C4-2B (cell line): ENCODE results near the gene SLC12A1.

Source experiments
- H3K27ac ChIP-seq: fragments of 450-650 bp; 2 replicates; pipeline ENCODE4 v1.5.1; 2017
- ZFX ChIP-seq: fragments of 450-650 bp; IDR thresholded peaks from 2 replicates; pipeline ENCODE4 v1.6.1; 2017
- TF ChIP-seq, protein P1 (sequence below): fragments of 450-650 bp; conservative IDR thresholded peaks from 2 replicates; pipeline ENCODE4 v1.5.1; 2017; ENCODE audit warnings: mild to moderate bottlenecking

The SLC12A1 gene

DNA sequence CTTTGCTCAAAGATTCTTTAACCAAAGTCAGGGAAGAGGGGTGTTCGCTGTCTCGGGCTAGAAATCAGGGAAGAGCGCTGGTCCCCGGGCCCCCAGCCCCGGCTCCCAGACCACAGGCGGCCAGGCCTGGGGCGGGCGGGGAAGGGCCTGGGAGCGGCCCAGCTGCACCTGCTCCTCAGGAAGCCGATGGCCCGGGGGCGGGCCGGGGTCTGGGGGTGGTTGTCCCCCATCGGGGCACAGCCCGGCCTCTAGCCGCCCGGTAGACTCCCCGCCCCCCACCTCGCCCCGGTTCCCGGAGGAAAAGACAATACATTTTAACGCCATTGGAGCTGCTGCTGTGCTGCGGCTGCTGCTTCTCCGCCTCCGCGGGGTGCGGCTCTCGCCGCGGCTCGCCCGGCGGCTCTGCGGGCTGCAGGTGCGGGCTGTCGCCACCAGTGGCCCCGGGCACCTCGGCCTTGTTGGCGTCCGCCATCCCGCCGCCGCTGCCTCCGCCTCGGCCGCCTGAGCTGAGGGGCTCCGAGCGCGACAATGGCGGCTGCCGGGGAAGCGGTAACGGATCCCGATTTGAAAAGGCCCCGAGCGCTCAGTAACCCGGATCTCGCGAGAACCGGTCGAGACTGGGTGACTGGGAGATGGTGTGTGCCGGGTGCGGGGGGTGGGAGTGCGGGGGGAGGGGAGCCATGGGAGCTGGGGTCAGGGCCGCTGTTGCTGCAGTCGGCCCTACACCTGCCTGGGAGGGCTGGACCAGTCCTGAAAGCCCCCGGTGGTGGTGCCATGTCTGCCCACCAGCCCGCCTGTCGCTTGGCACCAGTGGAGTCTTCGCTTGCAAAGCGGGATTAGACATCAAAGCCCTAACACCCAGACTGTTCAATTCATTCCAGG is 28.1 kb upstream of the SLC12A1 start, which contains the start of gene MYEF2:
MYEF2 (minus strand) TSS at position 530 of the 882 bp plus-strand sequence; CDS start at position 472, 58 bp downstream.
- TF ChIP-seq, protein P1, sequence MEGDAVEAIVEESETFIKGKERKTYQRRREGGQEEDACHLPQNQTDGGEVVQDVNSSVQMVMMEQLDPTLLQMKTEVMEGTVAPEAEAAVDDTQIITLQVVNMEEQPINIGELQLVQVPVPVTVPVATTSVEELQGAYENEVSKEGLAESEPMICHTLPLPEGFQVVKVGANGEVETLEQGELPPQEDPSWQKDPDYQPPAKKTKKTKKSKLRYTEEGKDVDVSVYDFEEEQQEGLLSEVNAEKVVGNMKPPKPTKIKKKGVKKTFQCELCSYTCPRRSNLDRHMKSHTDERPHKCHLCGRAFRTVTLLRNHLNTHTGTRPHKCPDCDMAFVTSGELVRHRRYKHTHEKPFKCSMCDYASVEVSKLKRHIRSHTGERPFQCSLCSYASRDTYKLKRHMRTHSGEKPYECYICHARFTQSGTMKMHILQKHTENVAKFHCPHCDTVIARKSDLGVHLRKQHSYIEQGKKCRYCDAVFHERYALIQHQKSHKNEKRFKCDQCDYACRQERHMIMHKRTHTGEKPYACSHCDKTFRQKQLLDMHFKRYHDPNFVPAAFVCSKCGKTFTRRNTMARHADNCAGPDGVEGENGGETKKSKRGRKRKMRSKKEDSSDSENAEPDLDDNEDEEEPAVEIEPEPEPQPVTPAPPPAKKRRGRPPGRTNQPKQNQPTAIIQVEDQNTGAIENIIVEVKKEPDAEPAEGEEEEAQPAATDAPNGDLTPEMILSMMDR, result no peak; the same call in 1 of the 2 replicates
- TF ChIP-seq ZFX, result peak; percentile 95
- H3K27ac ChIP-seq, result peak within 1 kb of the TSS; percentile 71

DNA sequence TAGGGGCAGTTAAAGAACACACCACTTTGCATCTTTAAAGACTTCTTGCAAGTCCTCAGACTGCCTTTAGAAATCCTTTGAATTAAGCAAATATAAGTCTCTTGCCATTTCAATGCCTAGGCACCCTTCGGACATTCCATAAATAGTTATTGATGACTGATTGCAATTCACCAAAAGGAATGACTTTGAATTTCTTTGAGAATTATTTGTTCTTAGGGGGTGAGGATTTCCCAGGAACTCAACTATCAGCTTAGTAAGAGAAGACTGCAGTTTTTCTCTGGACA is 27.5 kb upstream of the SLC12A1 start:
- H3K27ac ChIP-seq, result peak overlapping the region; percentile 71
- TF ChIP-seq, protein P1, result no peak
- no peak for TF ChIP-seq ZFX

DNA sequence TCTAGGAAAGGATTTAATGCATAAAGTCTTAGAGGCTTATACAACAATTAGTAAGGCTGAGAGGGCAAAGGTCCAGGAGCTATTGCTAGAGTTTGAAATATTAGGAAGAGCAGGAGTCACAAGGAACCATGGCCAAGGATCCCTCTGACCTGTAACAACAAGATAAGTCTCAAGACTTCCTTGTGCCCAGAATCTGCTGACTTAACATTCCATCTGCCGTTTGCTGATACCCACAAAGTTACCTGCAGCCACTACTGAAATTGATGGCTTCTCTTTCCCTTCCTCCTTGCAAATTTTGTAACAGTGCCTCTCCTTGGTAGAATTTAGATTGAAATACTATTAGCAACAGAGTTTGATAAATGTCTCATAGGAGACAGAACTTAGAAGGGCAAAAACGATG is 23.4 kb upstream of the SLC12A1 start:
- no peak overlapping the region for H3K27ac ChIP-seq
- TF ChIP-seq, protein P1, result no peak
- TF ChIP-seq ZFX, result no peak

DNA sequence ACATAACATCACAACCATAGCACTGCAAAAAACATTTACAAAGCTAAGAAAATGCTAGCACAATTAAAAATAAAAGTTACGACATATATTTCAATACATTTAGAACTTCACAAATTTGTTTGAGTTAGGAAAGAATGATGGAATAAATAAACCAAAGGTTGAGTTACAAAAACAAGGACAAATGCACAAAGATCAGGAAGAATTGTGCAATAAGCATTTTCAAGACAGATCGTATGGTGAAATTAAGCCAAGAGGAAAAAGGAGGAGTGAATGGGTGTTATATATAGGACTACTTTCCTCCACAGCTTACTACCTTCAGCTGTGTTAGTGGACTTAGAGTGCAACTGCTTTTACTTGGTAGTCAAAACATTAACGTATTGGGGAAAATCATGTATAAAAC is 20.6 kb upstream of the SLC12A1 start:
- TF ChIP-seq, protein P1, result no peak
- TF ChIP-seq ZFX, result no peak
- H3K27ac ChIP-seq, result no peak overlapping the region

DNA sequence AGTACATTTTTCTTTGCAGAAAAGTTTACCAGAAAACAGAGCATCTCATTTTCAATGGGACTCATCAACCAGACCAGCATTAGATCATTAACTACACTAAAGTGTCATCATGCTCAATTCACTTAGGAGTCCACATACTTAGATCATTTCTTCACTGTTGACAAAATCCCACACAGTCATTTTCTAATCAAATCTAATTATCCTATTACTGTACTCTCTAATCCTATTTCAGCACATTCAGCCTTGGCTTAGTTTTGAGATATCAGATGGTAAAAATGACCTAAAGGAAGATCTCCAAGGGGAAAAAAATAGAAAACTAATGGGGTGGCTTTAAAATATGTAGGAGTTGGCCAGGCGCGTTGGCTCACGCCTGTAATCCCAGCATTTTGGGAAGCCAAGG is 19.8 kb upstream of the SLC12A1 start:
- no peak overlapping the region for H3K27ac ChIP-seq
- TF ChIP-seq, protein P1, result no peak
- no peak for TF ChIP-seq ZFX

DNA sequence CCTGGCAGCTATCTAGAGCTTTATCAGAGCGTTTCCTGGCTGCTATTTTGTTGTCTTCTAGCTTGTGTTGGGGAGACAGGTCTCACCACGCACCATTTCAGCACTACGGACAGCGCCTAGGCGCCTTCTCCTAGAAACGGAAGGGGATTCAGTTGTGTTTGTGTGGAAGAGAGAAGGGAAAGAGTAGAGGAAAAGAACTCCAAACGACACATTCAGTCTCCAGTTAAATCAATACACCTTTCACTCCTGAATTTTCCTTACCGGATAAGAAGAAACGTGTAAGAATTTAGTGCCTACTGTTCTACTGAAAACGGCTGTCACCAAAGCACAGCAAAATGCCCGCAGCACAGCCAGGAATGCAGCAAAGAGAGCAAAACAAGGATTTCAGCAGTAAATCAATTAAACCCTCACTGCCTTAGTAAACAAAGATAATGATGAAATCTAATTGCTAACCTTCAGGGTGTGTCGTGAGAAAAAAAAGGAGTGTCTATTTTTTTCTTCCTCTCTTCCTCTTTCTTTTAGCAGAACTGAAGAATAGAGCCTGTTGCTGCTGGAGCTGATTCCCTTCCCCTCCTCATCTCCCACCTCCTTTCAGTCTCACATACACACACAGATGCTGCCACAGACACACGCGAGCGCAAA is 15.0 kb upstream of the SLC12A1 start:
- TF ChIP-seq, protein P1, result no peak
- TF ChIP-seq ZFX, result no peak
- no peak overlapping the region for H3K27ac ChIP-seq

DNA sequence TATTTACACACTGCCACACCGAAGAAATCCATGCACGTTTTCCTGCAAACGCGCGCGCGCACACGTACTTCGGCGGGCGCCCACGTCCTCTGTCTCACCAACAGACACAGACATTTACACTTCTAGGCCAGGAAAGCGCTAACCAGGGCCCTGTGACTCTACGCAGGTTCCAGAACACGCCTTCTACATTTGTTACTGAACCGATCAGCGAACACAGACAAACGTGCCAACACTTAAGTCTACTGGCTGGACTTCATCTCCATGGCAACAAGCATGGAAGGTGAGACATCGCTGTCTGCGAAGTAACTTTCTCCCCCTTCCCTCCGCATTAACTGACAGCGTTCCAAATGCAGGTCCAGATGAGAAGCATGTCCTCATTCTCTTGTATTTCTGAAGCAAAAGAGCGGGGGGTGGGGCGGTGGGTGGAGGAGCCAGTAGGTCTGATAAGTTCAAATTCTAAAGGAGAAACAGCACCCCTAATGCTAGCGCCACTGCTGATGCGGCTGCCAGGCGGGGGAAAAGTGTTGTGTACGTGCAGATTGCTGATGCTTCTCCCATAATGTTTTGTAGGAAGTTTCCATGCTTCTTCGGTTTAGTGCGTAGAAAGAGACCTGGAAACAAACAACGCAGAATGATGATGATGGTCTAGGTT is 14.4 kb upstream of the SLC12A1 start, which contains the start of gene CTXN2:
CTXN2 (plus strand) TSS at position 92 of the 652 bp plus-strand sequence. CDS start 9,636 bp downstream, outside the sequence.
- TF ChIP-seq ZFX, result no peak
- H3K27ac ChIP-seq, result no peak within 1 kb of the TSS
